A673 (cell line): ENCODE measurements around the gene FAM174B.

Source experiments
- EZH2 ChIP-seq: fragments of 200-600 bp; sonication (generic); IDR thresholded peaks from 2 replicates; pipeline ENCODE4 v1.6.1; 2017; ENCODE audit warnings: borderline replicate concordance, low read depth, mild to moderate bottlenecking, mixed read lengths, antibody characterized with exemption, low read length; ENCODE audit not compliant: poor library complexity, severe bottlenecking
- TF ChIP-seq, protein P1 (sequence below): fragments of 300-800, 200-600 bp; sonication (generic); conservative IDR thresholded peaks from 2 replicates; pipeline ENCODE4 v1.5.1; 2017; ENCODE audit warnings: low read depth, mild to moderate bottlenecking, antibody characterized with exemption, low read length, moderate library complexity, mixed read lengths

DNA sequence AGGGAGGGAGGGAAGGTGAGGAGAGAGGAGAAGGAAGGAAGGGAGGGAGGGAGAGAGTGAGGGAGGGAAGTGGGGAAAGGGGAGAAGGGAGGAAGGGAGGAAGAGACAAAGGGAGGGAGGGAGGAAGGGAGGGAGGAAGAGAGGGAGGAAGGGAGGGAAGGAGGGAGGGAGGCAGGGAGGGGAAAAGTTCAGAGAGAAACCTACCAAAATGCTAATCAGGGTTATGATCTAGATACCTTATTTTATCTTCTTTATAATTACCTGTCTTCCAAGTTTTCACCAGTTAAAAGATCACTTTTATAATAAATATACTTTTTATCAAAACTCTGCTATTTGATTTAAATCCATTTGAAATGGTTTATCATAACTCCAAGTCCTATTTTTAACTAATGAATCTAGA is 44.4 kb downstream of the FAM174B start:
- TF ChIP-seq, protein P1, sequence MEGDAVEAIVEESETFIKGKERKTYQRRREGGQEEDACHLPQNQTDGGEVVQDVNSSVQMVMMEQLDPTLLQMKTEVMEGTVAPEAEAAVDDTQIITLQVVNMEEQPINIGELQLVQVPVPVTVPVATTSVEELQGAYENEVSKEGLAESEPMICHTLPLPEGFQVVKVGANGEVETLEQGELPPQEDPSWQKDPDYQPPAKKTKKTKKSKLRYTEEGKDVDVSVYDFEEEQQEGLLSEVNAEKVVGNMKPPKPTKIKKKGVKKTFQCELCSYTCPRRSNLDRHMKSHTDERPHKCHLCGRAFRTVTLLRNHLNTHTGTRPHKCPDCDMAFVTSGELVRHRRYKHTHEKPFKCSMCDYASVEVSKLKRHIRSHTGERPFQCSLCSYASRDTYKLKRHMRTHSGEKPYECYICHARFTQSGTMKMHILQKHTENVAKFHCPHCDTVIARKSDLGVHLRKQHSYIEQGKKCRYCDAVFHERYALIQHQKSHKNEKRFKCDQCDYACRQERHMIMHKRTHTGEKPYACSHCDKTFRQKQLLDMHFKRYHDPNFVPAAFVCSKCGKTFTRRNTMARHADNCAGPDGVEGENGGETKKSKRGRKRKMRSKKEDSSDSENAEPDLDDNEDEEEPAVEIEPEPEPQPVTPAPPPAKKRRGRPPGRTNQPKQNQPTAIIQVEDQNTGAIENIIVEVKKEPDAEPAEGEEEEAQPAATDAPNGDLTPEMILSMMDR, result no peak
- no peak for TF ChIP-seq EZH2
